ENCODE data around the gene SPOCK2. TPM values are rescaled to one million over a fixed set of nuclear protein-coding genes. Genes with fewer than 3 reads are reported as not detected.

The SPOCK2 gene
- total and polyA plus RNA-seq, 2 of the 13 experiments (the other 11 are each of a cell fraction or from before 2014, with no cell fraction given): 8.6 to 30.6 TPM

DNA sequence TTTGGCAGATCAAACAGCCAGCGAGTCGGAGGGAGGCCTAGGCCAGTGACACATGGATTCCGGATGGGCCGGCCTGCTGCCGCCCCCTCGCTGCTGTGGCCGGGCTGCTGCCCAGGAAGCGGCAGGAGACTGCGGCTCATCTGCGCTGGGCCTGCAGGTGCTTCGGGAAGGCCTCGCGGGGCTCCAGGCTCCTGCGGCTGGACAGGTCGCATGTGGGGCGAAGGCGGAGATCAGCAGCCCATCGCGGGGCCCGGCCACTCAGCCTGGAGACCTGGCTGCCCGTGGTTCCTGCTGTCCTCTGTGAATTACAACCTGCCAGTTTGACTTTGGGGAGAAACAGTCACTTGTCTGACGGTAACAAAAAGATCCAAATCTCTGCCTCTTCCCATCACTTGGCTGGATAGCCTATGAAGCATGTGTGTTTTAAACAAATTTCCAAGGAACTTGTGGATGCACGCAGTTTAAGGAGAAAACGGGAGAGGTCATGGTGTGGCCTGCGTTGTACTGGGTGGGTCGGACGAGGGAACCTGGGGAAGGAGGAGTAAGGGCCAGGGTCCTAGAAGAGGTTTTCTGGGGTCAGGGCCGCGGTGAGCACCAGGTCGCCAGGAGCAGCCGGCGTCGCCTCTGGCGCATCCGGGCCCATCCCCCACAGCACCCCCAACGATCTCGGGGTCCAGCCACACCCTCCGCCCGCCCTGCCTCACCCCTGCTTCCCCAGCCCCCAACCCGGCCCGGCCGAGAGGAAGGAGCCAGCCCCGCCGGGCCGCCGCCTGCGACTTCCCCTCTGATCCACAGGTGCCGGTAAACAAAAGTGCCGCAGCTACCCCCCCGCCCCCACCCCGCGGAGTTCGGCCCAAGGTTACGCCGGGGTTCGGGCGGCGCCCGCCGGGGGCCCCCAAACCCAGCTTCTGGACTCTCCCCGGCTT is 1.6 kb downstream of the SPOCK2 start (continued):
- TF ChIP-seq BORCS8-MEF2B (CRISPR knock-in tag; IDR thresholded peaks at IDR 0.05) (no peak; the same call in 1 of the 2 replicates), SIX1 (CRISPR knock-in tag; IDR thresholded peaks at IDR 0.05; ENCODE audit: borderline replicate concordance) (no peak), MXD4 (CRISPR knock-in tag; IDR thresholded peaks at IDR 0.05) (peak; percentile 21; the same call in 1 of the 2 replicates), GATA4 (IDR thresholded peaks at IDR 0.05; ENCODE audit: borderline replicate concordance, low read depth) (no peak), CREM (IDR thresholded peaks at IDR 0.05) (no peak), CREM (CRISPR knock-in tag; IDR thresholded peaks at IDR 0.05) (no peak), SALL2 (CRISPR knock-in tag; IDR thresholded peaks at IDR 0.05) (0 out of 2 replicates have a peak, but pooled peaks have one; percentile 16)
- TF ChIP-seq, protein P1, sequence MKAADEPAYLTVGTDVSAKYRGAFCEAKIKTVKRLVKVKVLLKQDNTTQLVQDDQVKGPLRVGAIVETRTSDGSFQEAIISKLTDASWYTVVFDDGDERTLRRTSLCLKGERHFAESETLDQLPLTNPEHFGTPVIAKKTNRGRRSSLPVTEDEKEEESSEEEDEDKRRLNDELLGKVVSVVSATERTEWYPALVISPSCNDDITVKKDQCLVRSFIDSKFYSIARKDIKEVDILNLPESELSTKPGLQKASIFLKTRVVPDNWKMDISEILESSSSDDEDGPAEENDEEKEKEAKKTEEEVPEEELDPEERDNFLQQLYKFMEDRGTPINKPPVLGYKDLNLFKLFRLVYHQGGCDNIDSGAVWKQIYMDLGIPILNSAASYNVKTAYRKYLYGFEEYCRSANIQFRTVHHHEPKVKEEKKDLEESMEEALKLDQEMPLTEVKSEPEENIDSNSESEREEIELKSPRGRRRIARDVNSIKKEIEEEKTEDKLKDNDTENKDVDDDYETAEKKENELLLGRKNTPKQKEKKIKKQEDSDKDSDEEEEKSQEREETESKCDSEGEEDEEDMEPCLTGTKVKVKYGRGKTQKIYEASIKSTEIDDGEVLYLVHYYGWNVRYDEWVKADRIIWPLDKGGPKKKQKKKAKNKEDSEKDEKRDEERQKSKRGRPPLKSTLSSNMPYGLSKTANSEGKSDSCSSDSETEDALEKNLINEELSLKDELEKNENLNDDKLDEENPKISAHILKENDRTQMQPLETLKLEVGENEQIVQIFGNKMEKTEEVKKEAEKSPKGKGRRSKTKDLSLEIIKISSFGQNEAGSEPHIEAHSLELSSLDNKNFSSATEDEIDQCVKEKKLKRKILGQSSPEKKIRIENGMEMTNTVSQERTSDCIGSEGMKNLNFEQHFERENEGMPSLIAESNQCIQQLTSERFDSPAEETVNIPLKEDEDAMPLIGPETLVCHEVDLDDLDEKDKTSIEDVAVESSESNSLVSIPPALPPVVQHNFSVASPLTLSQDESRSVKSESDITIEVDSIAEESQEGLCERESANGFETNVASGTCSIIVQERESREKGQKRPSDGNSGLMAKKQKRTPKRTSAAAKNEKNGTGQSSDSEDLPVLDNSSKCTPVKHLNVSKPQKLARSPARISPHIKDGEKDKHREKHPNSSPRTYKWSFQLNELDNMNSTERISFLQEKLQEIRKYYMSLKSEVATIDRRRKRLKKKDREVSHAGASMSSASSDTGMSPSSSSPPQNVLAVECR (CRISPR knock-in tag; IDR thresholded peaks at IDR 0.05; ENCODE audit: borderline replicate concordance): 0 out of 2 replicates have a peak, but pooled peaks have one; percentile 3
- TF ChIP-seq, protein P2, sequence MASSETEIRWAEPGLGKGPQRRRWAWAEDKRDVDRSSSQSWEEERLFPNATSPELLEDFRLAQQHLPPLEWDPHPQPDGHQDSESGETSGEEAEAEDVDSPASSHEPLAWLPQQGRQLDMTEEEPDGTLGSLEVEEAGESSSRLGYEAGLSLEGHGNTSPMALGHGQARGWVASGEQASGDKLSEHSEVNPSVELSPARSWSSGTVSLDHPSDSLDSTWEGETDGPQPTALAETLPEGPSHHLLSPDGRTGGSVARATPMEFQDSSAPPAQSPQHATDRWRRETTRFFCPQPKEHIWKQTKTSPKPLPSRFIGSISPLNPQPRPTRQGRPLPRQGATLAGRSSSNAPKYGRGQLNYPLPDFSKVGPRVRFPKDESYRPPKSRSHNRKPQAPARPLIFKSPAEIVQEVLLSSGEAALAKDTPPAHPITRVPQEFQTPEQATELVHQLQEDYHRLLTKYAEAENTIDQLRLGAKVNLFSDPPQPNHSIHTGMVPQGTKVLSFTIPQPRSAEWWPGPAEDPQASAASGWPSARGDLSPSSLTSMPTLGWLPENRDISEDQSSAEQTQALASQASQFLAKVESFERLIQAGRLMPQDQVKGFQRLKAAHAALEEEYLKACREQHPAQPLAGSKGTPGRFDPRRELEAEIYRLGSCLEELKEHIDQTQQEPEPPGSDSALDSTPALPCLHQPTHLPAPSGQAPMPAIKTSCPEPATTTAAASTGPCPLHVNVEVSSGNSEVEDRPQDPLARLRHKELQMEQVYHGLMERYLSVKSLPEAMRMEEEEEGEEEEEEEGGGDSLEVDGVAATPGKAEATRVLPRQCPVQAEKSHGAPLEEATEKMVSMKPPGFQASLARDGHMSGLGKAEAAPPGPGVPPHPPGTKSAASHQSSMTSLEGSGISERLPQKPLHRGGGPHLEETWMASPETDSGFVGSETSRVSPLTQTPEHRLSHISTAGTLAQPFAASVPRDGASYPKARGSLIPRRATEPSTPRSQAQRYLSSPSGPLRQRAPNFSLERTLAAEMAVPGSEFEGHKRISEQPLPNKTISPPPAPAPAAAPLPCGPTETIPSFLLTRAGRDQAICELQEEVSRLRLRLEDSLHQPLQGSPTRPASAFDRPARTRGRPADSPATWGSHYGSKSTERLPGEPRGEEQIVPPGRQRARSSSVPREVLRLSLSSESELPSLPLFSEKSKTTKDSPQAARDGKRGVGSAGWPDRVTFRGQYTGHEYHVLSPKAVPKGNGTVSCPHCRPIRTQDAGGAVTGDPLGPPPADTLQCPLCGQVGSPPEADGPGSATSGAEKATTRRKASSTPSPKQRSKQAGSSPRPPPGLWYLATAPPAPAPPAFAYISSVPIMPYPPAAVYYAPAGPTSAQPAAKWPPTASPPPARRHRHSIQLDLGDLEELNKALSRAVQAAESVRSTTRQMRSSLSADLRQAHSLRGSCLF (CRISPR knock-in tag; IDR thresholded peaks at IDR 0.05; ENCODE audit: borderline replicate concordance): no peak
- TF ChIP-seq, protein P3, sequence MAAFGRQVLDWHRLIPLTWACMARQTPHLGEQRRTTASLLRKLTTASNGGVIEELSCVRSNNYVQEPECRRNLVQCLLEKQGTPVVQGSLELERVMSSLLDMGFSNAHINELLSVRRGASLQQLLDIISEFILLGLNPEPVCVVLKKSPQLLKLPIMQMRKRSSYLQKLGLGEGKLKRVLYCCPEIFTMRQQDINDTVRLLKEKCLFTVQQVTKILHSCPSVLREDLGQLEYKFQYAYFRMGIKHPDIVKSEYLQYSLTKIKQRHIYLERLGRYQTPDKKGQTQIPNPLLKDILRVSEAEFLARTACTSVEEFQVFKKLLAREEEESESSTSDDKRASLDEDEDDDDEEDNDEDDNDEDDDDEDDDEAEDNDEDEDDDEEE (CRISPR knock-in tag; IDR thresholded peaks at IDR 0.05): no peak

Data from HepG2 (cell line).